G401.6 (cell line): ENCODE results near the gene HPS5.
A peak's percentile ranks its signal among the peaks of the same experiment; 100 is the strongest.
"Not testable (repeated sequence)": the region's sequence is repeated elsewhere in the genome, so short reads cannot be mapped to it uniquely, and the experiment has no call there.

Experiments
- FAIRE-seq: peaks from 2 replicates; lab custom pipeline; 2012; peaks lifted over from hg19 to GRCh38; lab: Jason Lieb, UNC

Gene HPS5

DNA sequence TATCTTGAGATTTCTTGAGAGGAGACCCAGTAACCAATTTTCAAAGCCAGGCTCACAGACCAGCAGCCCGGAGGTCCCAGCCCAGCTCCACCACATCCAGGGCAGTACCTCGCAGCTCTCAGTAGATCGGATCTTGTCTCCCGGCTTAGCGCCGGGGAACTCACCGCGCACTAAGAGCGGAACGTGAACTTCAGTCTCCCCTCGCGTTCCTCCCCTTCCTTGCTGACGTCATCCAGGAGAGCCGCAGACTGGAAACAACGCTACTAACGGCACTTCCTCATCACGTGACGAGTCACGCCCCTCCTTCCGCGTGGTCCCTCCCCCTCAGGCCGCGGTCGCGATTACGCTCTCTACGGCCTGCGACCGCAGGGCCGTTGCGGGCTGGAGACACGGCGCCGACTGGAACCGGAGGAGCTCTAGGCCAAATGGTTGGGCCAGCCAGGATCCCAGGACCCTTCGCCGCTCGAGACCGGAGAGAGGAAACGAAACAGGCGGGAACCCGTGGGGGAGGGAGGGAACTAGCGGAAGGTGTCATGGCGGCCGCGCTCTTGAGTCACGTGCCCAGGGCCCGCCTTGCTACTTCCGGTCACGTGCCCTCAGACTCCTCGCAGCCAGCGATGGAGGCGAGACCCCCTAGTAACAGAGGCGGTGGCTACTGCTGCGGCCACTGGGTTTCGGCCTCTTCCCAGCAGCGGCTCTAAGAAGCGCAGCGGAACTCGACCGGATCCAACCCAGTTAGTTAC is at the start of gene HPS5, which contains the start of gene GTF2H1:
HPS5 (minus strand) TSS at position 172 of the 743 bp plus-strand sequence. CDS start 4,282 bp downstream, outside the sequence.
GTF2H1 (plus strand) TSS at position 599 of the 743 bp plus-strand sequence. CDS start 10,508 bp downstream, outside the sequence.
- peak; percentile 86 for FAIRE-seq

- no peak for FAIRE-seq
Observed at GRCh38 chr11:18371279-18371678, 49.3 kb upstream of the HPS5 start.

DNA sequence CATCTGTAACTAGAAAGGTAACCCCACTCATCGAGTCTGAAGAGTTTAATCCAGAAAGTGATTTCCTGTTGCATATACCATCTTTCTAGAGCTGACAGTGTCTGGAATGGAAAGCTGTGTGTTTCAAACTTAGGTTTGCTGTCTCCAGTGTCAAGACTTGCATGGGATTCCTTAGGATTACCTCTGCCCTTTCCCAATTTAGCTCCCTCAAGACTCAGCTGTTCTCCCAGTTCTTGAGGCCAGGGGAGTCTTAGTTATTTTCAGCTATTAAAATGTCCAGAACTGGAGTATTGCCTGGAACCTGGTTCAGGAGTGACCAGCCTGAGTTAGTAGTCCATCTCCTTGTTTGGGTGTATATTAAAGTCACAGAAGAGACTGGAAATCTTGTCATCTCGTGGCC is 47.5 kb upstream of the HPS5 start:
- no peak for FAIRE-seq

GRCh38 chr11:18368221-18368620 is 46.3 kb upstream of the HPS5 start:
- FAIRE-seq: no peak

DNA sequence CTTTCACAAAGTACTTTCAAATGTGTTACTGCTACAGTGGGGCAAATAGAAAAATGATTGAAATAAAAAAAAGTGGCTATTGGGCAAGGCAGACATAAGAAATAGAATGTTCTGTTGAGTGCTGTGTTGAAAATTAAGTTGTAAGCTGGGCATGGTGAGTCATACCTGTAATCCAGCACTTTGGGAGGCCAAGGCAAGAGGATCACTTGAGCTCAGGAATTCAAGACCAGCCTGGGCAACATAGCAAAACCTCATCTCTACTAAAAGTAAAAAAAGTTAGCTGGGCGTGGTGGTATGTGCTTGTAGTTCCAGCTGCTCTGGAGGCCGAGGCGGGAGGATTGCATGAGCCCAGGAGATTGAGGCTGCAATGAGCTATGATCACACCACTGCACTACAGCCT is 45.5 kb upstream of the HPS5 start:
- FAIRE-seq: no peak

- no peak for FAIRE-seq
Observed at GRCh38 chr11:18366286-18366685, 44.3 kb upstream of the HPS5 start.

DNA sequence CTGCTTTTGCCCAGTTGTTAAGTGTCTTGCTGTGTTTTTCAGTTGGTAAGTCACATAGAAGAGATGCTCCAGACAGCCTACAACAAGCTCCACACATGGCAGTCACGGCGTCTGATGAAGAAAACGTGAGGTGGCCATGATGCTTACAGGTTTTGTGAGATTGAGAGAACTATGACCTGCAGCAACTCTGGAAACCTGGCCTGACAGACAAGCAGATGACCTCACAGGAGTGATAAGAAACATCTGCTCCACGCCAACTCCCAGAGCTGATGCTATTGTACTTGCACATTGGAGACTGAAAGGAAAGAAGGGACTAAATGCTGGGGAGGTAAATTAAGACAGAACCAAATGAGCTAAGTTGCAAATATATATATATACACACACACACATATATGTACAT is 43.8 kb upstream of the HPS5 start:
- no peak for FAIRE-seq

GRCh38 chr11:18364495-18365073 is 42.6 kb upstream of the HPS5 start:
- FAIRE-seq: no peak

GRCh38 chr11:18361154-18361553 is 39.2 kb upstream of the HPS5 start:
- no peak for FAIRE-seq

DNA sequence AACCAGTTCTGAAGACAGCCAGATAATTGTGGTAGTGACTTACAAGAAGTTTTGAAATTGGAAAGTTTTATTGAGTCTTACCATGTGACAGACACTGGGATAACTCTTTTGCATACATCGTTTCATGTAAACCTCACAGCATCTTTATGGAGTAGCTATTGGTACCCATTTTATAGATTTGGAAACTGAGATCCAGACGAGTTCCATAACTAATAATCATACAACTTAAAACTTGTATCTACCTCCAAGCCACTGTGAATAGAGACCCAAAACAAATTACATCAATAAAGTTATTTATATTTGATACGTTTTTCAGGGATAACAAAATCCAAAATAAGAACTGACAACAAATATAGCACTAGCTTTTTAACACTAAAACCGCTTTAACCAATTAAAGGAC is 36.7 kb upstream of the HPS5 start:
- no peak for FAIRE-seq

GRCh38 chr11:18352581-18352980 is 30.6 kb upstream of the HPS5 start:
- FAIRE-seq: no peak

DNA sequence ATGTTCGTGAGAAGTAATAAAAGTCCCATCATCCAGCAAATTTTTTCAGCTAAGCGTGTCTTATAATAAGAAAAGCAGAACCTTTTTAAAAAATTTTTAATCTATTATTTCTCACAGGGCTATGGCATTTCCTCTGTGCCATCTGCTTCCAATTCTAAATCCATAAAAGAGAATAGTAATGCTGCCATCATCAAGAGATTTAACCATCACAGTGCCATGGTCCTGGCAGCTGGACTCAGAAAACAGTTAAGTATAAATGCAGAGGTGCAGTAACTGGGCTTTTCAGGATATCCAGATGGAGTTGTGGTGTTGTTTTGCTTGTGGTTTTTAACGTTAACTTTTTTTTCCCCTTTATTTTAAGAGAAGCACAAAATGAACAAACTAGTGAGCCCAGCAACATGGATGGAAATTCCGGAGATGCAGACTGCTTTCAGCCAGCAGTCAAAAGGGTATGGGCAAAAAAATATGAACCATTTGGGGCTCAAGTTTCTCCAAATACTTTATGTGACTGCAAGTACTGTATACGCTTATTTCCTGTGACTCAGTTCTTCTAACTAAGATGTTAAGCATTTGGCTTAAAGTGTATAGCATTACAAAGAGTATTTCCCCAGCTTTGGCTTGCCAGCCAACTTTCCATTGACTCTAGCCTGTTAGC is 25.7 kb upstream of the HPS5 start:
- no peak for FAIRE-seq

DNA sequence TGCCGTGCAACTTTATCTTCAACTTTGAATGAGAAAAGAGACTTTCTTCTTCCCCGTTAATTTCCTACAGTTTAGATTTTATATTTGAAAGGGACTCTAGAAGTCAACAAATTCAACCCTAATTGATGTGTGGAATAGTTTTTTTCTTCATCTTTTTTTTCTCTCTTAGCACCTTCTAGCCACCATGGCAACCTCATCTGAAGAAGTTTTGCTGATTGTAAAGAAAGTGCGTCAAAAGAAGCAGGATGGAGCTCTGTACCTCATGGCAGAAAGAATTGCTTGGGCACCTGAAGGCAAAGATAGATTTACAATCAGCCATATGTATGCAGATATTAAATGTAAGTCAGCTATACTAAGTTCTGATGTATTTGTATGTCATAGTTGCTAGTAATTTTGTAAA is 11.0 kb upstream of the HPS5 start:
- FAIRE-seq: no peak

- FAIRE-seq: no peak
Observed at GRCh38 chr11:18332302-18332701, 10.4 kb upstream of the HPS5 start.

GRCh38 chr11:18330921-18331320 is 9.0 kb upstream of the HPS5 start:
- FAIRE-seq: no peak

- FAIRE-seq: no peak
Observed at GRCh38 chr11:18329196-18329870, 7.4 kb upstream of the HPS5 start.

- no peak for FAIRE-seq
Observed at GRCh38 chr11:18324381-18324780, 2.4 kb upstream of the HPS5 start.

DNA sequence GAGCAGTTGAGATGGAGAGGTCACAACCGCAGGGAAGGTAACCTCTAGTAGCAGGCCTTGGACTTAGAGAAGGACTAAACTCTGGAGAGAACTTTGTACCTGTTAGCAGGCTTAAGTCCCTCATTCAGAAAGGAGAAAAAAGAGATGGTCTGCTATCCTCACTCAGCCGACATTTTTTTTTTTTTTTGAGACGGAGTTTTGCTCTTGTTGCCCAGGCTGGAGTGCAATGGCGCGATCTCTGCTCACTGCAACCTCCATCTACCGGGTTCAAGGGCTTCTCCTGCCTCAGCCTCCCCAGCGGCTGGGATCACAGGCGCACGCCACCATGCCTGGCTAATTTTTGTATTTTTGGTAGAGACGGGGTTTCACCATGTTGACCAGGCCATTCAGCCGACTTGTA is 1.9 kb upstream of the HPS5 start:
- not testable (repeated sequence) for FAIRE-seq

DNA sequence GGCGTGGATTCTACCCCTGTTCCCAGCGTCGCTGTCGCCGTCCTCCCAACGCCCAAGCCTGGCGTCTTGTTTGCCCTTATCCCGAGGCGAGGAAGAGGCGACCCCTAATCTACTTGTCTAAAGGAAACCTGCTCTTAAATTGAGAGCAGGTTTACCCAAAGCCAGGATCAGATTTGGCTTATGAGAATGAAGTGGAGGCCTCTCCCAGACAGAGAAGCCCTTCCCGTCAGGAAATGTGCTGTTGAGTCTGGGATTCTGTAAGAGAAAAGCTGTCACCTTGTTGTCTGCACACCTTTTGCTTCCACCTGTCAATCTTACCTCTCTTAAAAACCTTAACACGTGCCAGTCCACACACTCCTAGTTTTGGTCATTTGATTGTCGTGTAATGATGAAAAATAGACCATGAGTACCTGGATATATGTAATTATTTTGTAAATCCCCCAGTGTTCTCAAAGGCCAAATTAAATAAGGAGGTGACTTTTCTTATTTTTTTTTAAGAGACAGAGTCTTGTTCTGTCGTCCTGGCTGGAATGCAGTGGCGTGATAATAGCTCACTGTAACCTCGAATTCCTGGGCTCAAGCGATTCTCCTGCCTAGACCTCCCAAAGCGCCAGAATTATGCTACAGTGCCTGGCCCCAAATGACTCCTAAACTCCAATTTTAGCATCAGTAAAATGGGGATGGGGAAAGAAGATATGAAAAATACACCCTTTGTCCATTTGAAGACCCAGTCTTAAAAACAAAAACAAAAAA is 1.1 kb upstream of the HPS5 start:
- FAIRE-seq: no peak

GRCh38 chr11:18321578-18321968 is 367 bp downstream of the HPS5 start:
- FAIRE-seq: no peak

GRCh38 chr11:18320617-18321016 is 1.3 kb downstream of the HPS5 start:
- FAIRE-seq: no peak

DNA sequence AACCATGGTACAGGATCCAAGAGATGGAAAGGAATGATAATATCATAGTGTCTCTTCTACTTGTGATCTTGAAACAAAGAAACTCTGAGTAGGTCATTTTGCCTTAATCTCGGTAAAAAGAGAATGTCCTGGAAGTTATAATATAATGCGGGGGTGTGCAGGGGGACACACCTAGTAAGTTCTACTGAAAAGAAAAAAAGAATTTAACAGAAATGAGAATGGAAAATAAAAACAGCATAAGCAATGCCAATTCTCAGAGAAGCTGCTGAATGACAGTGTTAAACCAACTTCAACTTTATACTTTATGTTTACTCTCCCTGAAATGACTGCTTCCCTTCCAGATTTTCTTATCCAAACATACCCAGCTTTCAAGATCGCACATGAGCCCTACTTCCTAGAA is 2.0 kb downstream of the HPS5 start:
- no peak for FAIRE-seq
